Measurements from ENCODE around the gene RABL6.

Gene RABL6

DNA sequence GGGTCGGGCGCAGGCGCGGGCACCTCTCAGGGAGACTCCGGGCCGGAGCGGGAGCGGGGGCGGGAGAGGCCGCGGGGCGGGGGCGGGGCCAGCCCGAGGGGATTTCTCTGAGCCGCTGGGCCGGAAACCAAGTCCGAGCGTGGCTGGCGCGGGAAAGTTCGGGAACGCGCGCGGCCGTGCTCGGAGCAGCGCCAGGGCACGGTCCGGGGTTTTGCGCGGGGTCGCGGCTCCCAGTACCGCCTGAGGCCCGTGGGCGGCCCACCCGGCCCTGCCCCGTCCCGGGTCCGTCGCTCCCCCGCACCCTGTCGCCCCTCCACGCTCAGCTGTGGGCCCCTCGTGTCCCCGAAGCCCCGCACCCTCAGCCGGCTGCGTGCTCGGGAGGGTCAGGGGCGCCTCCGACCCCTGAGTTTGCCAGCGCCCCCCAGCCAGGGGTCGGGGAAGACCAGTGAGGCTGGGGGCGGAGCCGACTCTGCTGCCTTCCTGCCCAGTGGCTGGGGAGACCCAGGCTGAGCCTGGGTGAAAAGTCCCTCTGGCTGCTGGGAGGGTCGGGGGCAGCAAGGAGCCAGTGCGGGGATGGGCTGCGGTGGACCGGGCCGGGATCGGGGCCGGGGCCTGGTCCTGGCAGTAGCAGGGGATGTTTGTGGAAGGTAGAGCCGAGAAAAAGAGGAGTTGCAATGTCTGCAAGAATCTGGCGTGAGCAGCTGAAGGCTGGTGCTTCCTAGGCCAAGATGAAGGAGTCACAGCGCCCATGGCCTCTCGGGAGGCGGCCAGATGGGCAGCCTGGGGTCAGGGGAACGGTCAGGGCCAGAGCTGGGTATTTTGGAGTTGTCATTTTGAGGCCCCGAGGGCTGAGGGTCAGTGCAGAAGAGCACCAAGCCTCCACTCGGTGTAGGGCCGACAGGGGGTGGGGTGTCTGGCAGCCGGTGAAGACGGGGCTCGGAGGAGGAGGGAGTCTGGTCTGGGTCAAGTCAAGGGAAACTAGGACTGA, 79.2 kb downstream of the RABL6 start:
- DNase-seq: no peak

- no peak for DNase-seq
Observed at GRCh38 chr9:136888454-136888853, 80.7 kb downstream of the RABL6 start.

DNA sequence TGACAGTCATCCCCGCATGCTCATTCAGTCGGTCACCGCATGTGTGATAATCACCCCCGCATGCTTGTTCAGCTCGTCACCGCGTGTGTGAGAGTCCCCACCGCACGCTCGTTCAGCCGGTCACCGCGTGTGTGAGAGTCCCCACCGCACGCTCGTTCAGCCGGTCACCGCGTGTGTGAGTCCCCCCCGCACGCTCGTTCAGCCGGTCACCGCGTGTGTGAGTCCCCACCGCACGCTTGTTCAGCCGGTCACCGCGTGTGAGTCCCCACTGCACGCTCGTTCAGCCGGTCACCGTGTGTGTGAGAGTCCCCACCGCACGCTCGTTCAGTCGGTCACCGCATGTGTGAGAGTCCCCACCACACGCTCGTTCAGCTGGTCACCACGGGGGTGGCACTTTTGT, 82.1 kb downstream of the RABL6 start:
- DNase-seq: no peak

DNA sequence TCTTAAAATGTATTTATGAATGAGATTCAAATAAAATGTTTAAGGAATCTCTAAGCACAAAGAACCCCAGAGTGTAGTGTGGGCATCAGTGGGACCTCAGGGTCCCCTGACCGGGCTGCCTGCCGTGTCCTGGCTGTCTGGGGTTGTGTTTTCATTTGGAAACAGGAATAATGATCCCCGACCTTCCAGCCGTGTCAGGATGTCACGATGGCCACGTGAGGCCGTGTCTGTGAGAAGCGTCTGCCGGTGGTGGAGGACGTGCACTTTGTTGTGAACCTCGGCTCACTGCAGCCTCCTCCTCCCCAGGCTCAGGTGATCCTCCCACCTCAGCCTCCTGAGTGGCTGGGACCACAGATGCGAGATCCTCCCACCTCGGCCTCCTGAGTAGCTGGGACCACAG, 82.9 kb downstream of the RABL6 start:
- DNase-seq: no peak

Data from NCI-H446 (cell line).